ENCODE results near the gene CRTAP. TPM values are rescaled to one million over a fixed set of nuclear protein-coding genes. Genes with fewer than 3 reads are reported as not detected.

CRTAP gene
- total RNA-seq (2021; ENCODE audit: unreplicated experiment): 99.3 TPM
- polyA plus RNA-seq (2012; ENCODE audit: insufficient read length): 76.8 TPM
- percentile 70 among the genes with signal in this experiment for Bru-seq, nascent RNA
- BruChase-seq, experiment 1, labeled RNA remaining after a 2-hour chase: percentile 70 among the genes with signal in this experiment
- percentile 81 among the genes with signal in this experiment for BruChase-seq, experiment 2, labeled RNA remaining after a 6-hour chase
- long read RNA-seq, full-length matches to known transcripts: 118 of 183 reads
- long read RNA-seq, partial matches to known transcripts: 4 of 183 reads
- long read RNA-seq, other reads (novel, unspliced or antisense): 61 of 183 reads

DNA sequence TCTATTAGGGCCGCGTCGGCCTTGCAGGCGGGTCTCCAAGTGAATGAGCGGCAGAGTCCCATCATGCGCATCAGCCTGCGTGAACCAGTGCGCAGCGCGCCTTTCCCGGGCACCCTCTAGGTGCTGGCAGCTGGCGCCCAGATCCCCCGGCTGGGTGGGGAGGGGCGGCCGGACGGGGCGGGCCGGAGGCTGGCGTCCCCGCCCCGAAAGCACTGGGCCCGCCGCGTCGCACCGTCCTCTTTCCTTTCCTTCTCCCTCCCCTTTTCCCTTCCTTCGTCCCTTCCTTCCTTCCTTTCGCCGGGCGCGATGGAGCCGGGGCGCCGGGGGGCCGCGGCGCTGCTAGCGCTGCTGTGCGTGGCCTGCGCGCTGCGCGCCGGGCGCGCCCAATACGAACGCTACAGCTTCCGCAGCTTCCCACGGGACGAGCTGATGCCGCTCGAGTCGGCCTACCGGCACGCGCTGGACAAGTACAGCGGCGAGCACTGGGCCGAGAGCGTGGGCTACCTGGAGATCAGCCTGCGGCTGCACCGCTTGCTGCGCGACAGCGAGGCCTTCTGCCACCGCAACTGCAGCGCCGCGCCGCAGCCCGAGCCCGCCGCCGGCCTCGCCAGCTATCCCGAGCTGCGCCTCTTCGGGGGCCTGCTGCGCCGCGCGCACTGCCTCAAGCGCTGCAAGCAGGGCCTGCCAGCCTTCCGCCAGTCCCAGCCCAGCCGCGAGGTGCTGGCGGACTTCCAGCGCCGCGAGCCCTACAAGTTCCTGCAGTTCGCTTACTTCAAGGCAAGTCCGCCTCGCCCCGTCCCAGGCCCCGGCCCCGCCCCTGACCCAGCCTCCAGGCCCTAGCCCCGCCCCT lies at the start of gene CRTAP:
TSS of gene CRTAP (plus strand) at position 243 of the 850 bp plus-strand sequence. CDS start at position 307, 64 bp downstream.
- Histone ChIP-seq H3K36me3 (ENCODE audit: control insufficient read depth, insufficient read depth, low read length) (no peaks in the 10 kb centered on the region; the same call in 1 of the 2 replicates), H3K4me1 (ENCODE audit: control insufficient read depth, insufficient read depth, low read length) (peaks cover 4% of the 10 kb centered on the region), H3K27me3 (ENCODE audit: control insufficient read depth, insufficient read depth, low read length) (no peaks in the 10 kb centered on the region), H3K9me3 (ENCODE audit: control insufficient read depth, insufficient read depth, low read depth, low read length) (no peaks in the 10 kb centered on the region), H3K4me3 (ENCODE audit: low read depth in 2 of 2, low read length in 2 of 2) (peak within 1 kb of the TSS; percentile 67 to 76), H3K27ac (ENCODE audit: low read length) (peak within 1 kb of the TSS; percentile 82)
- ATAC-seq (peak; percentile 94), DNase-seq (ENCODE audit: low read depth, low spot score) (no peak)
- ChIA-PET CTCF (no interaction called here), POLR2A (no interaction called here)
- in situ Hi-C loops (cut with HindIII; ENCODE audit: low pct_unique_long_range_greater_than_20kb, low sequenced_read_pairs): no loop called here
- TF ChIP-seq POLR2AphosphoS5 (IDR thresholded peaks at IDR 0.05; ENCODE audit: low read depth, low read length) (peak; percentile 7; the same call in 1 of the 2 replicates), SIN3A (IDR thresholded peaks at IDR 0.05; ENCODE audit: borderline replicate concordance, insufficient read depth, low read depth, low read length) (no peak), REST (IDR thresholded peaks at IDR 0.05; ENCODE audit: insufficient read depth in 1 of 2, low read depth in 2 of 2, low read length in 1 of 2) (no peak), TCF7L2 (IDR thresholded peaks at IDR 0.05; ENCODE audit: low read depth, low read length) (0 out of 2 replicates have a peak, but pooled peaks have one; percentile 28)
- intact Hi-C loops (cut with micrococcal nuclease; ENCODE audit: unreplicated experiment): no loop called here
- no TSS peak for BruUV-seq (replicated peaks)

DNA sequence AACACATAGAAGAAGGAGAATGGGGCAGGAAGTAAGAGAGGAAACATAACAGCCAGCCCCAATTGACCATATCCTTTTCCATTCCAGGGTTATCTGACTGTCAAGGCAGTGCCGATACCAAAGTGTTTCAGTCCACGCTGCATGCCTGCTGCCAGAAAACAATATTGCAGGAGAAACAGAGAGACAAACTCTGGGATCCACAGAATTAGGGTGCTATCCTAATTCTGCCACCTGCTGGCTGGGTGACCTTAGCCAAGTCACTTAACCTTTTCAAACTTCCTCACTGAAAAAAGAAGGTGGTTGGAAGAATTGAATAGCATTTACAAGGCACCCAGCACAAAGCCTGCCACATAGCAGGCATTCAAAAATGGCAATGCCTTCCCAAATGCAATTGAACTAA lies 48.9 kb upstream of the CRTAP start:
- intact Hi-C loops (cut with micrococcal nuclease; ENCODE audit: unreplicated experiment): no loop called here
- DNase-seq (ENCODE audit: low read depth, low spot score): no peak

More for the DNA sequence above, 48.9 kb upstream of the CRTAP start:
- Histone ChIP-seq H3K36me3 (ENCODE audit: control insufficient read depth, insufficient read depth, low read length) (no peaks in the 10 kb centered on the region; the same call in 1 of the 2 replicates), H3K27ac (ENCODE audit: low read length) (no peak overlapping the region), H3K4me3 (ENCODE audit: low read depth in 2 of 2, low read length in 2 of 2) (no peak overlapping the region), H3K4me1 (ENCODE audit: control insufficient read depth, insufficient read depth, low read length) (no peaks in the 10 kb centered on the region), H3K9me3 (ENCODE audit: control insufficient read depth, insufficient read depth, low read depth, low read length) (no peaks in the 10 kb centered on the region), H3K27me3 (ENCODE audit: control insufficient read depth, insufficient read depth, low read length) (no peaks in the 10 kb centered on the region)
- ATAC-seq: no peak
- ChIA-PET CTCF (no interaction called here), POLR2A (no interaction called here)
- TF ChIP-seq, protein P1, sequence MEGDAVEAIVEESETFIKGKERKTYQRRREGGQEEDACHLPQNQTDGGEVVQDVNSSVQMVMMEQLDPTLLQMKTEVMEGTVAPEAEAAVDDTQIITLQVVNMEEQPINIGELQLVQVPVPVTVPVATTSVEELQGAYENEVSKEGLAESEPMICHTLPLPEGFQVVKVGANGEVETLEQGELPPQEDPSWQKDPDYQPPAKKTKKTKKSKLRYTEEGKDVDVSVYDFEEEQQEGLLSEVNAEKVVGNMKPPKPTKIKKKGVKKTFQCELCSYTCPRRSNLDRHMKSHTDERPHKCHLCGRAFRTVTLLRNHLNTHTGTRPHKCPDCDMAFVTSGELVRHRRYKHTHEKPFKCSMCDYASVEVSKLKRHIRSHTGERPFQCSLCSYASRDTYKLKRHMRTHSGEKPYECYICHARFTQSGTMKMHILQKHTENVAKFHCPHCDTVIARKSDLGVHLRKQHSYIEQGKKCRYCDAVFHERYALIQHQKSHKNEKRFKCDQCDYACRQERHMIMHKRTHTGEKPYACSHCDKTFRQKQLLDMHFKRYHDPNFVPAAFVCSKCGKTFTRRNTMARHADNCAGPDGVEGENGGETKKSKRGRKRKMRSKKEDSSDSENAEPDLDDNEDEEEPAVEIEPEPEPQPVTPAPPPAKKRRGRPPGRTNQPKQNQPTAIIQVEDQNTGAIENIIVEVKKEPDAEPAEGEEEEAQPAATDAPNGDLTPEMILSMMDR (IDR thresholded peaks at IDR 0.05): peak; percentile 32; the same call in 1 of the 2 replicates
- no peak for TF ChIP-seq SIN3A (IDR thresholded peaks at IDR 0.05; ENCODE audit: borderline replicate concordance, insufficient read depth, low read depth, low read length)
- no peak for TF ChIP-seq TCF7L2 (IDR thresholded peaks at IDR 0.05; ENCODE audit: low read depth, low read length)
- TF ChIP-seq POLR2AphosphoS5 (IDR thresholded peaks at IDR 0.05; ENCODE audit: low read depth, low read length): no peak
- no peak for TF ChIP-seq REST (IDR thresholded peaks at IDR 0.05; ENCODE audit: insufficient read depth in 1 of 2, low read depth in 2 of 2, low read length in 1 of 2)
- in situ Hi-C loops (cut with HindIII; ENCODE audit: low pct_unique_long_range_greater_than_20kb, low sequenced_read_pairs): no loop called here
- BruUV-seq (replicated peaks): no TSS peak
